HG03196 (cell line): ENCODE data around the gene OSBPL10.
A peak's percentile ranks its signal among the peaks of the same experiment; 100 is the strongest.

Experiments used
- ATAC-seq: cut with Tn5 transposase; IDR thresholded peaks from one replicate; pipeline ENCODE4 v1.9.1; 2021; ENCODE audit not compliant: unreplicated experiment

Gene OSBPL10

GRCh38 chr3:31926543-31926942, 54.5 kb downstream of the OSBPL10 start:
- no peak for ATAC-seq

GRCh38 chr3:31925271-31925630, 55.8 kb downstream of the OSBPL10 start:
- ATAC-seq = no peak

- ATAC-seq = no peak
Observed at GRCh38 chr3:31924610-31925270, 56.3 kb downstream of the OSBPL10 start.

GRCh38 chr3:31922962-31923361, 58.1 kb downstream of the OSBPL10 start:
- no peak for ATAC-seq

- ATAC-seq = no peak
Observed at GRCh38 chr3:31921837-31922236, 59.2 kb downstream of the OSBPL10 start.

- no peak for ATAC-seq
Observed at GRCh38 chr3:31920310-31920709, 60.8 kb downstream of the OSBPL10 start.

- no peak for ATAC-seq
Observed at GRCh38 chr3:31919528-31919927, 61.5 kb downstream of the OSBPL10 start.

GRCh38 chr3:31918179-31919150, 62.6 kb downstream of the OSBPL10 start:
- peak; percentile 74 for ATAC-seq

GRCh38 chr3:31917303-31918005, 63.6 kb downstream of the OSBPL10 start:
- peak; percentile 52 for ATAC-seq

- ATAC-seq = no peak
Observed at GRCh38 chr3:31911643-31912042, 69.4 kb downstream of the OSBPL10 start.

- no peak for ATAC-seq
Observed at GRCh38 chr3:31911124-31911523, 69.9 kb downstream of the OSBPL10 start.

- no peak for ATAC-seq
Observed at GRCh38 chr3:31909455-31909854, 71.6 kb downstream of the OSBPL10 start.

- peak; percentile 74 for ATAC-seq
Observed at GRCh38 chr3:31908391-31909097, 72.5 kb downstream of the OSBPL10 start.

- no peak for ATAC-seq
Observed at GRCh38 chr3:31906182-31906581, 74.9 kb downstream of the OSBPL10 start.

GRCh38 chr3:31903686-31904431, 77.2 kb downstream of the OSBPL10 start:
- no peak for ATAC-seq

- no peak for ATAC-seq
Observed at GRCh38 chr3:31900583-31900982, 80.5 kb downstream of the OSBPL10 start.

- no peak for ATAC-seq
Observed at GRCh38 chr3:31896648-31897433, 84.2 kb downstream of the OSBPL10 start.

GRCh38 chr3:31896026-31896425, 85.0 kb downstream of the OSBPL10 start:
- ATAC-seq = no peak

- no peak for ATAC-seq
Observed at GRCh38 chr3:31895471-31895870, 85.6 kb downstream of the OSBPL10 start.
